Hematopoietic multipotent progenitor cell treated with erythropoietin and hydrocortisone succinate and interleukin-3 and kit ligand, for 17 days (in vitro differentiated cells): ENCODE measurements around the gene AFMID.
"Not testable (repeated sequence)": the region's sequence is repeated elsewhere in the genome, so short reads cannot be mapped to it uniquely, and the experiment has no call there.

Experiments
- DNase-seq: peaks from one replicate; pipeline ENCODE4 v3.0.0-alpha.2; 2015; ENCODE audit warnings: low spot score

Gene AFMID

GRCh38 chr17:78238823-78239488 lies 51.8 kb downstream of the AFMID start:
- DNase-seq = no peak

DNA sequence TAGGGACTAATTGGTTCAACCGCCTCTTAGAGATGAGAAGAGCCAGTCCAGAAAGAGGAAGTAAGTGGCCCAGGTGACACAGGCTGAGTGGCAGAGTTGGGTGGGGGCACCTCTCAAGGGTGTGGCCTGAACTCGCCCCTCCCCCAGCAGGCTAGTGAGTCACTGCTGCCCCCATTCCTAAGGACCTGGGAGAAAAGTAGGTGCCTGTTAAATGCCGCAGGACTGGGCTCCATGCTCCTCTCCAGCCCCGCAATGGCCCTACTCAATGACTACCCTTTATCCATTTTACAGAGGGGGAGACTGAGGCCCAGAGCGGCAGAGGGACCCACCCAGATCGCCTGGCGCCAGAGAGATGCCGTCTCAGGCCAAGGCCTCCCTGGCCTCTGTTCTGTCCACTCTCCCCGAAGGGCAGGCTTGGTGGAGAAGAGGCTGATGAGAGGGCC lies 52.3 kb downstream of the AFMID start:
- DNase-seq = no peak

GRCh38 chr17:78240012-78240655 lies 53.0 kb downstream of the AFMID start:
- no peak for DNase-seq

DNA sequence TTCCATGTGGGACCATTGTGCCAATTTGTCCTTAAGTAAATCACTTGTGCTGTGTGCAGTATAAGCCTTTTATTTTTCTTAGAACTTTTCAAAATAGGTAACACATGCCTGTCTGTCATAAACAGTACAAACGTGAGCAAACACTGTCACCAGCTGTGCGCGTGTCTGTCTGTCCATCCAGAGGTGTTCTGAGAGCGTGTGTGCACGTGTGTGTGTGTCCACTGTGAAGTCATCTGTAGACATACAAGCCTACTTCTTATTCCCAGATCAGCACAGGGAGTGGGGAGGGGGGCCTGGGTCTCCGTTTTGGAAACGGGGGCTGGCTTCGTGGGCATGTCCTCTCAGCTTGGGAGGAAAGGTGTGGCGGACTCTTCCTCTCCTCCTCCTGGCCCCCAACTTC lies 53.7 kb downstream of the AFMID start:
- no peak for DNase-seq

DNA sequence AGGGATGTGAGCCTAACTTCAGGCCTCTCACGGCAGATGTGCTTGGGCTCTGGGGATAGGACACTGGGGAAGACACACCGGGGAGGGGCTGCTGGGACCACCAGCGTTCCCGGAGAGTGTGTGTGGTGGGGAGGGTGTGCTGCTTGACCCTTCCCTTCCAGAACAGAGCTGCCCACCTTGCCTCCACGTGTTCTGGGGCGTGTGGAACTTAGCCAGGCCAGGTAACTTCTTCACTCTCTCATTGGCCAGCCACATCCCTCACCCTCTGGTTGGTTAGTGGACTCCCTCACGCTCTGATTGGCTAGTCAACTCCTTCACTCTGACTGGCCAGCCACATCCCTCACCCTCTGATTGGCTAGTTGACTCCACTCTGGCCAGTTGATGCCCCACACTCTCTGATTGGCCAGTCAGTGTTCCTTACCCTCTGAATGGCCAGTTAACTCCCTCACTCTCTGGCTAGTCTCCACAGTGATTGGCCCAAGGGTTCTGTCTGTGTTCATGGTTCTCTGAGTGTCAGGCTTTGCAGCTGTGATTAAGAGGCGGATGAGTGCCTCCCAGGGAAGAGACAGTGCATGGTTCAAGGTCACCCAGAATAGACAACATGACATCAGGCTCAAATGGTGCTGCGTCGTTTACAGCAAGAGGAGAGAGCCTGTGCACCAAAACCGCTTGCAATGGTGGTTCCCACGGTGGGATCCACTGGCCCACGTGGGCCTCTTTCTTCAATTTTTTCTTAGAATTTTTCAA lies 54.3 kb downstream of the AFMID start:
- DNase-seq = no peak

DNA sequence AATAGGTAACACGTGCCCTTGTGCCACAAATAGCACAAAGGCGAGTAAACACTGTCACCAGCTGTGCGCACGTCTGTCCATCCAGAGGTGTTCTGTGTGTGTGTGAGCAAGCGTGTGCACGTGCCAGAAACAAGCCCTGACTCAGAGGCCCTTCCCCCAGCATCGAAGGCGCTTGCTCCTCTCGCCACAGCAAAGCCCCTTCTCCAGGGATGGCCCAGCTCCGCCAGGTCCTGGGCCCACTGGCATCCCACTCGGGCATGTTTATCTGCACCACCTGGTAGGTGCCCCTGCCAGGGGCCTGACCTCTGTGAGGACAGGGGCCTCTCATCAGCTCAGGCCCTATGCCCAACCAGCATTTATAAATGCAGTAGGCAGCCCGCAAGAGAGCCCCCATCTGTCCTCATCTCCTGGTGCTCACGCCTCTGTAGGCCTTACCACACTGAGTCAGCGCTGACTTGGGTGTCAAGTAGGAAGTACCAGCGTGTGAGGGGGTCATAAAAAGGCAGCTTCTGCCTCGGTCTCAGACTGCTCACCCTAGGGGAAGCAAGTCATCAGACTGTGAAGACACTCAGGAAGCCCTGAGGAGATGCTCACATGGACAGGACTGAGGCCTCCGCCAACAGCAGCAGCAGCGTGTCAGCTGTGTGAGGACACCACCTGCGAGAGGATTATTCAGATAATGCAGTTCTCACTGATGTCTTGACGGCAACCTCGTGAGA lies 55.0 kb downstream of the AFMID start:
- no peak for DNase-seq

GRCh38 chr17:78247304-78247703 lies 60.1 kb downstream of the AFMID start:
- DNase-seq = no peak

- DNase-seq = no peak
Observed at GRCh38 chr17:78248051-78248914, 61.1 kb downstream of the AFMID start.

- DNase-seq = no peak
Observed at GRCh38 chr17:78249074-78249817, 62.1 kb downstream of the AFMID start.

- DNase-seq = no peak
Observed at GRCh38 chr17:78249818-78250806, 63.0 kb downstream of the AFMID start.

DNA sequence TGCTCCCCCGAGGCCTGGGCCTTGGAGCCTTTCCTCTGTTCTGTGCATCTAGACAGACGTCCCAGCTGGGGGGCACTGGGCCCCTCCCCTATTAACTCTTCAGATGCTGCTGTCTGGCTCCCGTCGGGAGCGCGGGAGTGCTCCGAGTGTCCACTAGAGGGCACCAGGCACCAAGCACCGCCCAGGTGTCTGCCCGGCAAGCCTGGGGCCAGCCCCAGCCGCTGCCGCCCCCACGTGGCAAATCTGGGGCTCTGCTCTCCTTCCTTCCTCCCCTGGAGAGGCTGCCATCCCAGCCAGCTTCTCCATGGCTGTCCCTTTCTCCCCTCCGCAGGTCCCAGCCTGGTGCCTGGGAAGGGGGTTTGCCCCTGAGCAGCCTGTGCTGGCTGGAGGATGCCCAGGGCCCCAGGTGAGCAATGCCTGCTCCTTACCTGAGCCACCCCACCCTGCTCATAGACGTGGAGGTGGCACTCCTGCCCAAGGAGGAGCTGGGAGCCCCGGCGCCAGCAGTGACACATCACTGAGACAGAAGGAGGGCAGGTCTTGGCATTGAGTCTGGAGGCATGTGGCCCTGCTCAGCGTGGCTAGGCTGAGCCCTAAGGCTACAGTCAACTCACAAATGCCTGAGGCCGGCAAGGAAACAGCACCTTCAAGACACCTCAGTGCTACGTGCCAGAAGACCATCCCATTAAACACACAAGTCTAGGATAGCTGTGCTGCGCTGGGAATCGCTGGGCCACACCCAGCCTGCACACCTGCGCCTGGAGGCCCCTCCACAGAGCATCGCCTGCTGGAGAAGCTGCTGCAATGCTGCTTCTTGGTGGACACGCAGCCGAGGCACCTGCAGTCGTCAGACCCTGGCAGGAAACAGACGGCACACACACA lies 64.0 kb downstream of the AFMID start:
- DNase-seq = peak; percentile 87

DNA sequence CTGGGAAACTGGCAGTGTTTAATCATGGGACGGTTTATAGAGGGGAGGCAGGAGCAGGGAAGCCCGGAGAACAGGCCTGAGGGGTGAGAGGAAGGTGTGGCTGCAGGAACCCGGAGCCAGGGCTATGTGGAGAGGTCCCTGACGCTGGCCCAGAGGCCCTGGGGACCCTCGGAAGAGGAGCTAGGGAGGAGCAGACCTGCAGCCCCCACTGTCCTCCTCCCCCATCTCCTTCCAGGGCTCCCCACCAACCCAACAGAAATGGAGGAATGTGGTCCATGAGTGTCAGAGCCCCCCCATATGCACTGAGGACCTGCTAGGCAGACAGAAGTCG lies 64.6 kb downstream of the AFMID start:
- no peak for DNase-seq

DNA sequence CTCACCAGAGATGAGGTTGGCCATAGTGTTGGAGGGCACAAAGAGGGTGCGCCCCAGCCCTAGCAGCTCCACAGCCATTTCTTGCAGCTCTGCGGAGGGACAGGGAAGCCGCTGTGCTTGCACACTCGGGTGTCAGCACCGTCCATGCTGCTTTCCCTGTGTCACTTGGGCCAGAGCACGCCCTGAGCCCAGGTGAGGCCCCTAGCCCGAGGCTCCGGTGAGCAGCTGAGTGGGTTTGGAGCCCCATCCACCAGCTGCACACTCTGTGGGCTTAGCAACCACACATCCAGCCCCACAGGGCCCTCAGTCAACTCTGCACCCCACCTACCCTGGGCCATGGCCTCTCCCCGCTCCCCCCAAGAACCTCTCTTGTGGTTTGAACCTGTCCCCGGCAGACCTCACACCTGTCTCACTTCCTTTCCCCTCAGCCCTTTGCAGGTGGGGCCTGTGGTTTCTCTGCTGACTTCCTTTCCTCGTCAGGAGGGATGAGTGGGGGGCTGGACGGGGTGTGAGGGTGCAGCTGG lies 65.0 kb downstream of the AFMID start:
- DNase-seq = no peak

DNA sequence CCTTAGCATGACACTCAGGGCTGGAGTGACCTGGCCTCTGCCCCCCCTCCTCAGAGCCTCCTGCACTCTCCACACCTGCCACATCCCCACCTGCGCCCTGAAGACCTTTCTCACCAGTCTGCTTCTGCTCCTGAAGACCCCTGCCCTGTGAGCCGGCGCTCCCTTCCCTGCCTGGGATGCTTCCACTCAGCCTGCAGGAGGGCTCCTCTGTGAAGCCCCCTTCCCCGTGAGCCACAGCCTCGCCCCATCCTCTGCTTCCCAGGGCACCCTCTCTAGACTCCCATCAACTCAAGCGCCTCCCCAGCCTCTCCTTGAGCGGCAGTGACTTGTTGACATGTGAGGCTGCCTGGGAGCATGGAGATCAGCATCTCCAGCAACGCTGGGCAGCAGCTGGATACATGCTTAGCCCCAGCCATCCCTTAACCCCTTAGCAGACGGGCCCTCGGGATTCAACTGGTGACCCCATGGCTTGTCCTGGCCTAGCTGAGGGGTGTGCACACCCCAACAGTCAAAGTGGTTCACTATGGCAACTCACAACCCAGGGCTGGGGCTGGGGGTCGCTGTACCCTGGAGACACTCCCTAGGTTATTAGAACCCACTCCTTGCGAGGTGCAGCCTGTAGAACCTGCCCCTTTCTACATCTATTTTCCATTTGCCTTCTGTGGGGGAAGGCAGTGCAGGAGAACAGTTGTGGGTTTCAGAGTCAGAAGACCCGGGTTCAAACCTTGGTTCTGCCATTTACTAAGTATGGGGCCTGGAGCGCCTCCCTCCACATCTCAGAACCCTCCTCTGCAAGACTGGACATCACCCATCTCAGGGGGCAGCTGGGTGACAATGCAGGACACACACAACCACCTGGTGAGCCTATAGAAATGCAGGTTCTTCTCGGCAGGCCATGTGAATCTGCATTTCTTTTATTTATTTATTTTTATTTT lies 65.8 kb downstream of the AFMID start:
- DNase-seq = no peak

GRCh38 chr17:78253636-78253945 lies 66.4 kb downstream of the AFMID start:
- not testable (repeated sequence) for DNase-seq

DNA sequence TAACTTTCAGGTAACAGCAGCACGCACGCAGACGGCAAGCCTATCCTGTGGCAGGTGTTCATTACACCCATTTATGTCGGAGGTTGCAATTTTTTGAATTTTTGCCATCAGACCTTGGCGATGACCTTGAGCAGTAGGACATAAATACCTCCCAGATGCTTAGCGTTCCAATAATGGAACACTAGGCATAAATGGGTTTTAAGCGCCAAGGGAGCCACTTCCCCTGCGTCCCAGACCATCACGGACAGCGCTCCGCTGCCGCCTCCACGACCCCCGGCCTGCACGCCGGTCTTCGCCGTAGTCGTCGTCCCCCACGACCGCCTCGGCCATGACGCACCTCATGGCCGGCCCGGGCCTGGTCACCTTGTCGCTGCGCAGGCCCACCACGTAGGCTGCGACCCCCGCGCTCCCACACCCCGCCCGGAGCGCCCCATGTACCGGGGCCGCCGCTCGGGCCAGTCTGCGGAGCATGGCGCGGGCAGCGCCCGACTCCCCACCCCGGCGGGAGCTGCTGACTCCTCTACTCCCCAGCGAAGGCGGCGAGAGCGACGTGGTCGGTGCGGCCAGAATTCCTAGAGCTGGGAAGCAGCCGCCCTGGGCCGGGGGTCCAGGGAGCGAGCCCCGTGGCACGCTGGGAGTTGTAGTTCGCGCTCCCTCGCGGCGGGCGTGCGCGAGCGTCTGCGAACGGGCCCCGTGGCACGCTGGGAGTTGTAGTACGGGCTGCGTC lies 66.9 kb downstream of the AFMID start:
- peak; percentile 72 for DNase-seq
